ENCODE measurements around the gene CTSD.
A peak's percentile ranks its signal among the peaks of the same experiment; 100 is the strongest.
"Not testable (repeated sequence)": the region's sequence is repeated elsewhere in the genome, so short reads cannot be mapped to it uniquely, and the experiment has no call there.

Gene CTSD

DNA sequence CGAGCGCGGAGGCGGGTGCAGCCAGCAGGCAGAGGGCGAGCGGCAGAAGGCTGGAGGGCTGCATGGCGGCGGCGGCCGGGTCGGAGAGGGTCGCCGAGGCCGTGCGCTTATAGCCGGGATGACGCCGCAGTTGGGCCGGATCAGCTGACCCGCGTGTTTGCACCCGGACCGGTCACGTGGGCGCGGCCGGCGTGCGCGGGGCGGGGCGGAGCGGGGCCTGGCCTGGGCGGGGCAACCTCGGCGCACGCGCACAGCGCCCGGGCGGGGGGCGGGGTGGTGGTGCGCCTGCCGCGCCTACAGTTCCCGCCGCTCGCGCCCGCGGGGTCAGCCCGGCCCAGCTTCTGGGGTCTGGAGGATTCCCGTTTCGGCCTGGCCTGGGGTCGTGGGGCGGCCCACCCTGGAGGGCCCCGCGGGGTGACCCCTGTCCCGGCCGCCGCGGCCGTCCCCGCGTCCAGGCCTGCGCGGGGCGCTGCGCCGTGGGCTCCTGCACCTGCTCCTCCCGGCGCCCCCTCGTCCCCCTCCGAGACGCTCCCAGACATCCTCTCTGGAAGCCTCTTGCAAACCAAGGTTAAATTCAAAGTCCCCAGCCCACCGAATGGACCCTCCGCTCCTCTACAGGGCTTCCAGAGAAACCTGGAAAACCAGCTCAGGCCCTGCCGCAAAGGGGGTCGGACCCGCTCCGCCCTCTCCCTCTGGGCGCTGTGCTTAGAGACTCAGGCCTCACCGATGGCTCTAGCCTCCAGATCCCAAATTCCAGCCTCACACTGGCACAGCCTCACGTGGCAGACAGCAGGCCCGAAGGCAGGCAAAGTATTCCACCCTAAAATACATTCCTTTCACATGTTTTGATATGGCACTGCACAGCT lies at the start of gene CTSD:
CTSD (minus strand) TSS at position 132 of the 866 bp plus-strand sequence; CDS start at position 64, 68 bp downstream.
- H3K4me3 ChIP-seq (ENCODE audit: low read depth, low read length) = peak within 1 kb of the TSS; percentile 86
- peak; percentile 34 for DNase-seq (ENCODE audit: low read depth)
- in situ Hi-C loops (cut with HindIII; ENCODE audit: low sequenced_read_pairs) = no loop called here
- TF ChIP-seq, protein P1, sequence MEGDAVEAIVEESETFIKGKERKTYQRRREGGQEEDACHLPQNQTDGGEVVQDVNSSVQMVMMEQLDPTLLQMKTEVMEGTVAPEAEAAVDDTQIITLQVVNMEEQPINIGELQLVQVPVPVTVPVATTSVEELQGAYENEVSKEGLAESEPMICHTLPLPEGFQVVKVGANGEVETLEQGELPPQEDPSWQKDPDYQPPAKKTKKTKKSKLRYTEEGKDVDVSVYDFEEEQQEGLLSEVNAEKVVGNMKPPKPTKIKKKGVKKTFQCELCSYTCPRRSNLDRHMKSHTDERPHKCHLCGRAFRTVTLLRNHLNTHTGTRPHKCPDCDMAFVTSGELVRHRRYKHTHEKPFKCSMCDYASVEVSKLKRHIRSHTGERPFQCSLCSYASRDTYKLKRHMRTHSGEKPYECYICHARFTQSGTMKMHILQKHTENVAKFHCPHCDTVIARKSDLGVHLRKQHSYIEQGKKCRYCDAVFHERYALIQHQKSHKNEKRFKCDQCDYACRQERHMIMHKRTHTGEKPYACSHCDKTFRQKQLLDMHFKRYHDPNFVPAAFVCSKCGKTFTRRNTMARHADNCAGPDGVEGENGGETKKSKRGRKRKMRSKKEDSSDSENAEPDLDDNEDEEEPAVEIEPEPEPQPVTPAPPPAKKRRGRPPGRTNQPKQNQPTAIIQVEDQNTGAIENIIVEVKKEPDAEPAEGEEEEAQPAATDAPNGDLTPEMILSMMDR (IDR thresholded peaks at IDR 0.05; ENCODE audit: low read depth, low read length, missing control alignments) = peak; percentile 10

DNA sequence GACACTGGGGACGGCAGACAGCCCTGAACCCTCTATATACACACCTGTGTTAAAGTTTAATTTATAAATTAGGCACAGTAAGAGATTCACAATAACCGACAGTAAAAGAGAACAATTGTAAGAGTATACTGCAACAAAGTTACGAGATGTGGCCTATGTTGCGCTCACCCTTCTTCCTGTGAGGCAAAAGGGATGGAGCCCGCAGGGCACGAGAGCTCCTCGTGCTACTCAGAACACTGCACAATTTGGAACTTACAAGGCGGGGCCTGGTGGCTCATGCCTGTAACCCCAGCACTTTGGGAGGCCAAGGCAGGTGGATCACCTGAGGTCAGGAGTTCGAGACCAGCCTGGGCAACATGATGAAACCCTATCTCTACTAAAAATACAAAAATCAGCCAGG lies 49.6 kb upstream of the CTSD start:
- H3K4me3 ChIP-seq (ENCODE audit: low read depth, low read length); DNase-seq (ENCODE audit: low read depth); in situ Hi-C loops (cut with HindIII; ENCODE audit: low sequenced_read_pairs): not testable (repeated sequence)

DNA sequence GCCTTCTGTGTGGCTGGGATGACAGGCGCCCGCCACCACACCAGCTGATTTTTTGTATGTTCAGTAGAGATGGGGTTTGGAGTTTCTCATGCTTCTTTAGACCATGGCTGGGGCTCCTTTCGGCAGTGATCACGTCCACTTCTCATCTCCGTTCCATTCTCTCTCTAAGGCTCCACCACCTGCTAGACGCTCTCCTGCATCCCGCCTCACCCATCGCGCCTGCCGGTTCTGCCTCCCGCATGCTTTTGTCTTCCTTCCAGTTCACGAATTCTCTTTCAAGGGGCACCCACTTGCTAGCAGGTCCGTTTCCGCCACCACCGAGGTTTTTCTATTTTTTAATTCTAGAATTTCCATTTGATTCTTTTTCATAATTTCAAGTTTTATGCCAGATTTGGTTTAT lies 49.1 kb upstream of the CTSD start:
- DNase-seq (ENCODE audit: low read depth) = no peak
- H3K4me3 ChIP-seq (ENCODE audit: low read depth, low read length) = no peak overlapping the region
- in situ Hi-C loops (cut with HindIII; ENCODE audit: low sequenced_read_pairs) = no loop called here
- TF ChIP-seq, protein P1 (IDR thresholded peaks at IDR 0.05; ENCODE audit: low read depth, low read length, missing control alignments) = no peak

DNA sequence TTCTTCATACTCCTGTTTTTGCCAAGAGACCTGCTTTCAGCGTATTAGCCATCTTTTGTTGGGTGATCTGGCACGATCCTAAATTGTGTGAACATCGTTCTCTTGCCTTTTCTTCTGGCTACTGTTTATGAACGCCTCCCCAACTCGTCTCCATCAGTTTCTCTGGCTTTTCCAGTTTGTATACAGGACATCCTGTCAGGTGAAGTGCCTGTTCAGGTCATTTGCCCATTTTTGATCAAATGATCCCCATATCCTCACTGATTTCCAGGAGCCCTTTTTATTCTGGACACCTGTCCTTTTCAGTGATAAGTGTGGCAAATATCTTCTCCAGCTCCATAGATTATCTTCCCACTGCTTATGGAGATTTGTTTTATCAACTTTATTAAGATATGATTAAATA lies 48.5 kb upstream of the CTSD start:
- no peak for DNase-seq (ENCODE audit: low read depth)
- in situ Hi-C loops (cut with HindIII; ENCODE audit: low sequenced_read_pairs) = no loop called here
- H3K4me3 ChIP-seq (ENCODE audit: low read depth, low read length) = no peak overlapping the region
- TF ChIP-seq, protein P1 (IDR thresholded peaks at IDR 0.05; ENCODE audit: low read depth, low read length, missing control alignments) = no peak

DNA sequence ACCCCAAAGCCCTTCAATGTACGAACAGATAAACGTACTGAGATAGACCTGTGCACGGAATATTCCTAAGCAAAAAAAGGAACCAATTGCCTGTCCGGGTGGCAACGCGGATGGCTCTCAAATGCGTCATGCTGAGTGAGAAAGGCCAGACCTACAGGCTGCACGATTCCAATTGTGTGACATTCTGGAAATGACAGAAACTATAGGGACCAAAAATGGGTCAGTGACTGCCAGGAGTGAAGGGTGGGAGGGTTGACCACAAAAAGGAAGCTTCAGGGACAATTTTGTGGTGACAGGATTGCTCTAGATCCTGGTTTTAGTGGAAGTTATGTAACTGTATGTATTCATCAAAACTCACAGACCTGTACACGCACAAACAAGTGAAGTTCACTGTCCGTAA lies 47.0 kb upstream of the CTSD start:
- H3K4me3 ChIP-seq (ENCODE audit: low read depth, low read length) = no peak overlapping the region
- in situ Hi-C loops (cut with HindIII; ENCODE audit: low sequenced_read_pairs) = no loop called here
- TF ChIP-seq, protein P1 (IDR thresholded peaks at IDR 0.05; ENCODE audit: low read depth, low read length, missing control alignments) = no peak
- no peak for DNase-seq (ENCODE audit: low read depth)

DNA sequence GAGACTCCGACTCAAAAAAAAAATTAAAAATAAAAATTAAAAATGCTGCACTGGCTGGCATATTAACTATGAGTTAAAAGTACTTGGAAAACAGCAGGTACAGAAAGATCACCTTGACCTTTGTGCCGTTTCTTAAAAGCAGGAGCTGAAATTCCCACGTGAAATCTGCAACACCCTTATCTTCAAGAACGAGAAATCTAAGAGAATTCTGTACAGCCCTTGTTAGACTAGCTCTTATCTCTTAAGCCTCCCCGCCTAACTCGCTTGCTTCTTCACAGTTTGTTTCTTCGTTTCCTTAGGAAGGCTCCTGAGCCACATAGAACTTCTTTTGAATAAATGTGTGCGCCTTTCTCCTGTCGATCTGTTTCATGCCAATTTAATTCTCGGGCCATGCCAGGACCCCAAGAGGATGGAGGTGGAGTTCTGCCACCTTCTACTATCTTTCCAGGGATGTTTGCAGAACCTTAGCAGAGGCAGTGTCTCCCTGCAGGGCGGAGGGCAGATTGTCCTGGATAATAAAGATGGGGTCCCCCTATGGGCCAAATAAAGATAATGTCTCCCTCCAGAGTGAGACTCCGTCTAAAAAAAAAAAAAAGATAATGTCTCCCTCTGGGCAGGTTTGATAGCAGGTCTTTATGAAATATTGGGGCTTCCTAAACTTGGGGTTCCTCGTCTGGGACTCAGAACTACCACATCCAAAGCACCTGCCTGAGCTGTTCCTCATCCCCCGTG lies 43.7 kb upstream of the CTSD start:
- TF ChIP-seq, protein P1 (IDR thresholded peaks at IDR 0.05; ENCODE audit: low read depth, low read length, missing control alignments) = no peak
- no peak for DNase-seq (ENCODE audit: low read depth)
- no peak overlapping the region for H3K4me3 ChIP-seq (ENCODE audit: low read depth, low read length)
- in situ Hi-C loops (cut with HindIII; ENCODE audit: low sequenced_read_pairs) = no loop called here

DNA sequence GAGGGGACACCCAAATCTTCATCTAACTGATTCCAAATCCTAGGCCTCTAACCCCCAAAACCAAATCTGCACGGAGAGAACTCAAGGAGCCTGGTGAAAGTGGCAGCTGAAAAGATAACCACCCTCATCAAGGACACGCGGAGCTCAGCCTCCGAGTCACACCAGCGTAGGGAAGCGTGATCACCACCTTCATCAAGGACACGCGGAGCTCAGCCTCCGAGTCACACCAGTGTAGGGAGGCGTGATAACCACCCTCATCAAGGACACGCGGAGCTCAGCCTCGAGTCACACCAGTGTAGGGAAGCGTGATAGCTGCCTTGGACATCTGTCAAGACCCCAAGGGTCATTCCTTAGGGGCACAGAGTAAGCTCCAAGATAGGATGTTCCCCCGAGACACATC lies 41.8 kb upstream of the CTSD start:
- in situ Hi-C loops (cut with HindIII; ENCODE audit: low sequenced_read_pairs) = no loop called here
- DNase-seq (ENCODE audit: low read depth) = no peak
- H3K4me3 ChIP-seq (ENCODE audit: low read depth, low read length) = no peak overlapping the region
- TF ChIP-seq, protein P1 (IDR thresholded peaks at IDR 0.05; ENCODE audit: low read depth, low read length, missing control alignments) = no peak

DNA sequence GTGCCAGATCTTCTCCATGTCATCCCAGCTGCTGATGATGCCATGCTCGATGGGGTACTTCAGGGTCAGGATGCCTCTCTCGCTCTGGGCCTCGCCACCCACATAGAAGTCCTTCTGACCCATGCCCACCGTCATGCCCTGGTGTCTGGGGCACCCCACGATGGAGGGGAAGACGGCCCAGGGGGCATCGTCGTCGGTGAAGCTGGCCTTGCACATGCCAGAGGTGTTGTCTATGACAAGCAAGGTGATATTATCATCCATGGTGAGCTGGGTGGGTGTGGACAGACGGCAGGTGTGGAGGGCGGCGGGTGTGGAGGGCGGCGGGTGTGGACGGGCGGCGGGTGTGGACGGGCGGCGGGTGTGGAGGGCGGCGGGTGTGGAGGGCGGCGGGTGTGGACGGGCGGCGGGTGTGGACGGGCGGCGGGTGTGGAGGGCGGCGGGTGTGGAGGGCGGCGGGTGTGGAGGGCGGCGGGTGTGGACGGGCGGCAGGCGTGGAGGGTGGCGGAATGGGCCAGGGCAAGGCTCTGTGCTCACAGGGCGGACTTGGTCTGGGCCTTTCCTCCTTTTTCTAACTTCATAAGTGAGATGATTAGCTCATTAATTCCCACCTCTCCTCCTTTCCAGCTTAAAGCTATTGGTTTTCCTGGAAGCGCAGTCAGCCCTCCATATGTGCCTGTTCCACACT lies 40.2 kb upstream of the CTSD start:
- in situ Hi-C loops (cut with HindIII; ENCODE audit: low sequenced_read_pairs); H3K4me3 ChIP-seq (ENCODE audit: low read depth, low read length); DNase-seq (ENCODE audit: low read depth): not testable (repeated sequence)

All from astrocyte of the cerebellum (primary cell).